Kidney epithelial cell (primary cell): Measurements from ENCODE around the gene LMF2. TPM values are rescaled to one million over a fixed set of nuclear protein-coding genes. Genes with fewer than 3 reads are reported as not detected.
"Not testable (repeated sequence)": the region's sequence is repeated elsewhere in the genome, so short reads cannot be mapped to it uniquely, and the experiment has no call there.

Experiments
- DNase-seq: peaks from one replicate; pipeline ENCODE4 v3.0.0-alpha.2; 2010; ENCODE audit warnings: low read depth
- H3K27me3 ChIP-seq: 2 replicates; pipeline ENCODE4 v1.6.0; 2011; ENCODE audit warnings: low read length; ENCODE audit not compliant: control insufficient read depth, insufficient read depth
- H3K36me3 ChIP-seq: 2 replicates; pipeline ENCODE4 v1.5.1; 2011; ENCODE audit warnings: low read length; ENCODE audit not compliant: control insufficient read depth, insufficient read depth
- H3K4me3 ChIP-seq: 2 replicates; pipeline ENCODE4 v1.5.1; 2011; ENCODE audit warnings: low read depth, mild to moderate bottlenecking, control low read depth, low read length
- CTCF ChIP-seq: IDR thresholded peaks from 2 replicates; pipeline ENCODE4 v1.5.1; 2011; ENCODE audit warnings: mild to moderate bottlenecking, moderate library complexity, low read length, control low read depth, inconsistent platforms; ENCODE audit not compliant: insufficient read depth, poor library complexity, severe bottlenecking
- total RNA-seq: library from RNA; depleted of rRNA; stranded (reverse); fragments of >200 nt; gene quantifications from 2 replicates; pipeline ENCODE4 v1.2.3, GENCODE V29; 2015

The LMF2 gene
- total RNA-seq, 1 donor from 2014 or later: 48.3 TPM

DNA sequence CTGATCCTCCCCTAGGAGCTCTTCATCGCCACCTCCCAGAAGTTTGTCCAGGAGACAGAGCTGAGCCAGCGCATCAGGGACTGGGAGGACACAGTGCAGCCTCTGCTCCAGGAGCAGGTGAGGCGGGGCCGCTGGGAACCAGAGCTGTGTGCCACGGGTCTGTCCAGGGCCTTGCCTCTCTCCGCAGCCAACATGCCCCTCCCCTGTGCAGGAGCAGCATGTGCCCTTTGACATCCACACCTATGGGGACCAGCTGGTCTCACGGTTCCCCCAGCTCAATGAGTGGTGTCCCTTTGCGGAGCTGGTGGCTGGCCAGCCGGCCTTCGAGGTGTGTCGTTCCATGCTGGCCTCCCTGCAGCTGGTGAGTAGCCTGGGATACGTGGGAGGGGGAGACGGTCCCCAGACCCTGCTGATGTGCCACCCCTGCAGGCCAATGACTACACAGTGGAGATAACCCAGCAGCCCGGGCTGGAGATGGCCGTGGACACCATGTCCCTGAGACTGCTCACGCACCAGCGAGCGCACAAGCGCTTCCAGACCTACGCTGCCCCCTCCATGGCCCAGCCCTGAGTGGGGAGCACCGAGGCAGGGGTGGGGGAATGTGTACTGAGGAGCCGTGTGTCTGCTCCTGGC lies 15.4 kb upstream of the LMF2 start:
- DNase-seq: no peak
- Histone ChIP-seq H3K36me3 (peaks cover 4% of the 10 kb centered on the region), H3K4me3 (no peak overlapping the region), H3K27me3 (no peaks in the 10 kb centered on the region)
- no peak for TF ChIP-seq CTCF

- Histone ChIP-seq H3K4me3 (no peak overlapping the region), H3K27me3 (no peaks in the 10 kb centered on the region), H3K36me3 (peaks cover 4% of the 10 kb centered on the region)
- no peak for TF ChIP-seq CTCF
- DNase-seq: no peak
Observed at GRCh38 chr22:50522208-50522805, 14.8 kb upstream of the LMF2 start.

- no peak for TF ChIP-seq CTCF
- Histone ChIP-seq H3K36me3 (peaks cover 4% of the 10 kb centered on the region), H3K27me3 (no peaks in the 10 kb centered on the region), H3K4me3 (no peak overlapping the region)
- DNase-seq: no peak
Observed at GRCh38 chr22:50521710-50522109, 14.2 kb upstream of the LMF2 start.

GRCh38 chr22:50520826-50521453 lies 13.4 kb upstream of the LMF2 start:
- DNase-seq: no peak
- Histone ChIP-seq H3K27me3 (no peaks in the 10 kb centered on the region), H3K4me3 (no peak overlapping the region), H3K36me3 (peaks cover 4% of the 10 kb centered on the region)
- no peak for TF ChIP-seq CTCF

GRCh38 chr22:50520184-50520583 lies 12.7 kb upstream of the LMF2 start:
- H3K36me3 ChIP-seq, DNase-seq, H3K4me3 ChIP-seq, H3K27me3 ChIP-seq: not testable (repeated sequence)

- H3K27me3 ChIP-seq: no peaks in the 10 kb centered on the region
Observed at GRCh38 chr22:50519151-50519550, 11.6 kb upstream of the LMF2 start.

More at GRCh38 chr22:50519151-50519550, 11.6 kb upstream of the LMF2 start:
- no peak for DNase-seq
- TF ChIP-seq CTCF: no peak
- Histone ChIP-seq H3K4me3 (no peak overlapping the region), H3K36me3 (peaks cover 4% of the 10 kb centered on the region)
